ENCODE measurements around the gene LRCH4. TPM values are rescaled to one million over a fixed set of nuclear protein-coding genes. Genes with fewer than 3 reads are reported as not detected.
"Not testable (repeated sequence)": the region's sequence is repeated elsewhere in the genome, so short reads cannot be mapped to it uniquely, and the experiment has no call there.

The LRCH4 gene
- total RNA-seq, 3 donors from 2014 or later: 57.2 to 71.0 (median 63.9) TPM

DNA sequence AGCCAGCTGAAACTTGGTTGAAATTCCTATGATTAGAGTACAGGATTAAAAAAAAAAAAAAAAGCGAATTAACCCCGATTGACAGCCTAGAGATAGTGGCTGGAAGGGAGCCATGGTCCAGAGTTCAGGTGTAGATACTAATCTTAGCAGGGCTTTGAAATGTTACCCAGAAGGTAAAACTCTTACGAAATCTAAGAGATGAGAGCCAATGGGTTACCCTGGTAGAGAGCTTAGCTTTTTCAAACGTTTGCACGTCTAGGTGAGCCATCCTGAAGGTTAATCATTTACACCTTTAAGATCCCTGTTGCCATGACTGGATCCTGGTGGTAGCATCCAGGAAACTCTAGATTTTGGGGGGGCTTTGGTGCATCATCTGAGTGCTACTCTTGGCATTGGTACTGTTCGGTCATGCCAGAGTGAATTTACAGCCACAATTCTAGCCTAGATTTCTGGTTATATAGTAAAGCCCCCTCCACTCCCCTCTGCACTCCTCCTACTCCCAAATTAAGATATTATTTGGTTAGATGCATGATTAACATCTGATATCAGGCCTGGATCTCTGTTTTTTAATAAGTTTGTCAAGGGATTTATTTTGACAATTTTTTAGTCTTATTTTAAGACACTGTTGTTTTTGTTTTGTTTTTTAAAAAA, 45.7 kb downstream of the LRCH4 start:
- H3K4me1 ChIP-seq (ENCODE audit: low read depth): peaks cover 40% of the 10 kb centered on the region

DNA sequence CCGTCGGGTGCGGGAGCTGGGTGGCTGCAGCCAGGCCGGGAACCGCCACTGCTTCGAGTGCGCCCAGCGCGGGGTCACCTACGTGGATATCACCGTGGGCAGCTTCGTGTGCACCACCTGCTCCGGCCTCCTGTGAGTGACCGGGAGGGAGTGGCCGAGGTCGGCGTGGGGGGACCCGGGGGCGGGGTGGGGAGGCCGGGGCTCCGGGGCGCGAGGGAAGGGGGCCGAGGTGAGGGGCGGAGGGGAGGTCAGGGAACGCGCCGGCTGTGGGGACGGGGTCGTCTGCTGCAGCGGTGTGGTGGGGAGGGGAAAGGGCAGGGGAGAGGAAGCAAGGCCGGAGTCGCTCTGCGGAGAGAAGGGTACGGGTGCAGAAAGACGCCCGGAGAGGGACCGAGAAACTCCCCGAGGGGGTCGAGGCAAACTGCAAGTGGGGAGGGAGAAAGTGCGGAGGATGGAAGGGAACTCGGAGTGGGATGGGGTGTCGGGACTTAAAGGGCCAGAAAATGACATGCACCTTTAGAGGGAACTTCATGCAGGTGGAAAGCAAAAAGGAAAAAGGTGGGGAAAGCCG, 46.4 kb downstream of the LRCH4 start:
- TF ChIP-seq, protein P1, sequence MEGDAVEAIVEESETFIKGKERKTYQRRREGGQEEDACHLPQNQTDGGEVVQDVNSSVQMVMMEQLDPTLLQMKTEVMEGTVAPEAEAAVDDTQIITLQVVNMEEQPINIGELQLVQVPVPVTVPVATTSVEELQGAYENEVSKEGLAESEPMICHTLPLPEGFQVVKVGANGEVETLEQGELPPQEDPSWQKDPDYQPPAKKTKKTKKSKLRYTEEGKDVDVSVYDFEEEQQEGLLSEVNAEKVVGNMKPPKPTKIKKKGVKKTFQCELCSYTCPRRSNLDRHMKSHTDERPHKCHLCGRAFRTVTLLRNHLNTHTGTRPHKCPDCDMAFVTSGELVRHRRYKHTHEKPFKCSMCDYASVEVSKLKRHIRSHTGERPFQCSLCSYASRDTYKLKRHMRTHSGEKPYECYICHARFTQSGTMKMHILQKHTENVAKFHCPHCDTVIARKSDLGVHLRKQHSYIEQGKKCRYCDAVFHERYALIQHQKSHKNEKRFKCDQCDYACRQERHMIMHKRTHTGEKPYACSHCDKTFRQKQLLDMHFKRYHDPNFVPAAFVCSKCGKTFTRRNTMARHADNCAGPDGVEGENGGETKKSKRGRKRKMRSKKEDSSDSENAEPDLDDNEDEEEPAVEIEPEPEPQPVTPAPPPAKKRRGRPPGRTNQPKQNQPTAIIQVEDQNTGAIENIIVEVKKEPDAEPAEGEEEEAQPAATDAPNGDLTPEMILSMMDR (IDR thresholded peaks at IDR 0.05): no peak
- Histone ChIP-seq H3K4me1 (ENCODE audit: low read depth) (peaks cover 33% of the 10 kb centered on the region), H3K4me3 (peak overlapping the region; percentile 94), H3K9me3 (no peaks in the 10 kb centered on the region), H3K36me3 (ENCODE audit: low read depth) (no peaks in the 10 kb centered on the region)
- DNase-seq (no peak), ATAC-seq (peak; percentile 4)
- intact Hi-C loops (cut with DNase I, micrococcal nuclease): no loop called here

More for the DNA sequence above, 45.7 kb downstream of the LRCH4 start:
- intact Hi-C loops (cut with DNase I, micrococcal nuclease): no loop called here
- Histone ChIP-seq H3K4me3 (peak overlapping the region; percentile 94), H3K36me3 (ENCODE audit: low read depth) (no peaks in the 10 kb centered on the region), H3K9me3 (no peaks in the 10 kb centered on the region)
- DNase-seq: peak in 1 of 3 donors; percentile 89
- peak; percentile 52 for ATAC-seq
- TF ChIP-seq, protein P1 (IDR thresholded peaks at IDR 0.05): no peak

DNA sequence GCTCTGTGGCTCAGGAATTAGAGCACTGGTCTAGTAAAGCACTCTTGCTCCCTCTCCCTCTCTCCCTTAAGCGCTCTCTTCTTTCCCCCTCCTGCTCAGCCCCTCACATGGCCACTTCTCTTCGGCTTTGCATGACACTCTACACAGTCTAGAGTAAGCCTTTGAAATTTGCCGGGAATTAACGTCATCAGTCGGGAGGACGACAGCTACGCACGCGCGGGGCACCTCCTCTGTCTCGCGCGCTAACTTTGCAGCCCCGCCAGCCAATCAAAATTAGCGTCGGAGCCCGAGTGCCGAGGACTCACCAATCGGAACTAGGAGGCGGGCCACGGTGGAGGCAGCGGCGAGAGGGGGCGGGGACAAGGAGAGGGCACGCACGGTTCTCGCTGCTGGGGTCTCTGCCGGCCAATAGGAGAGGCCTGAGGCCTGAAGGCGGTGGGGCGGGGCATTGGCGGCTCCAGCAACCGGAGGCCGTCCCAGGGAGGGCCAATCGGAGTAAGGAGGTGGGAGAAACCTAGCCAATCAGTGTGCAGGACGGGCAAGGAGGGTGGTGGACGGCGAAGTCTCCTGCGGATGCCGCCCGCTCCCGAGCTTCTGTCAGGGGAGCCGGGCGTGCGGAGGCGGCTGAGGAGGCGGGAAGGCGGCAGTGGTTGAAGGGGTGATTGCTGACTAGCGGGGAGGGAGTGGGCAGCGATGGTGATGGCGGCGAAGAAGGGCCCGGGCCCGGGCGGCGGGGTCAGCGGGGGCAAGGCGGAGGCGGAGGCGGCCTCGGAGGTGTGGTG, 47.1 kb downstream of the LRCH4 start, which contains the start of gene AGFG2:
Gene AGFG2, plus strand, starts transcription at position 550 of the 782 bp plus-strand sequence. Its CDS starts 144 bp downstream, at position 694.
- intact Hi-C loops (cut with DNase I, micrococcal nuclease): no loop called here
- H3K4me3 ChIP-seq: peak within 1 kb of the TSS; percentile 94
- DNase-seq: peak; percentile 100
- no peaks in the 10 kb centered on the region for H3K9me3 ChIP-seq
- peak; percentile 97 for ATAC-seq
- TF ChIP-seq, protein P1 (IDR thresholded peaks at IDR 0.05): no peak
- peaks cover 27% of the 10 kb centered on the region for H3K4me1 ChIP-seq (ENCODE audit: low read depth)
- no peaks in the 10 kb centered on the region for H3K36me3 ChIP-seq (ENCODE audit: low read depth)

DNA sequence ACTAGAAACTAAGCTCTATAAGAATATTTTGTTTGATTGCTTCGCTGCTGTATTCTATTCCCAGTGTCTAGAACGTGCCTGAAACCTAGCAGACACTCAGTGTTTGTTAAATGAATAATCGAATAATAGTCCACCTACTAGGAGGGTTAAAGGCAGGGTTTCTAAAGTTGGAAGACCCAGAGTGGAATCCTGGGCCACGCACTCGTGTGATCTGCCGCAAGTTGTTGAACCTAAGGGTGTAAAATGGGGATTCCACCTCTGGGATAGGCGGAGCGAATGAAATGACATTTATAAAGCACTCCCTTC, 47.6 kb downstream of the LRCH4 start:
- intact Hi-C loops (cut with DNase I, micrococcal nuclease): no loop called here
- no peak for DNase-seq
- TF ChIP-seq, protein P1 (IDR thresholded peaks at IDR 0.05): no peak

DNA sequence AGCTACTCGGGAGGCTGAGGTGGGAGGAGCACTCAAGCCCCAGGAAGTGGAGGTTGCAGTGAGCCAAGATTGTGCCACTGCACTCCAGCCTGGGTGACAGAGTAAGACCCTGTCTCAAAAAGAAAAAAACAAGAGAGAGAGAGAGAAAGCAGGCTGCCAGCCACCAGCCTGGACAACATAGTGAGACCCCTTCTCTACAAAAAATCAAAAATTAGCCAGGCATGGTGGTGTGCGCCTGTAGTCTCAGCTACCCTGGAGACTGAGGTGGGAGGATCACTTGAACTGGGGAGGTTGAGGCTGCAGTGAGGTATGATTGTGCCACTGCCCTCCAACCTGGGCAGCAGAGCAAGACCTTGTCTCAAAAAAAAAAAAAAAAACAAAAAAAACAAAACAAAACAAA, 49.2 kb downstream of the LRCH4 start:
- ATAC-seq; H3K4me3 ChIP-seq; H3K9me3 ChIP-seq; DNase-seq; H3K36me3 ChIP-seq (ENCODE audit: low read depth); intact Hi-C loops (cut with DNase I, micrococcal nuclease): not testable (repeated sequence)
- peaks cover 24% of the 10 kb centered on the region for H3K4me1 ChIP-seq (ENCODE audit: low read depth)

More for the DNA sequence above, 47.6 kb downstream of the LRCH4 start:
- H3K9me3 ChIP-seq: no peaks in the 10 kb centered on the region
- peaks cover 25% of the 10 kb centered on the region for H3K4me1 ChIP-seq (ENCODE audit: low read depth)
- H3K4me3 ChIP-seq: no peak overlapping the region
- no peaks in the 10 kb centered on the region for H3K36me3 ChIP-seq (ENCODE audit: low read depth)
- ATAC-seq: no peak

DNA sequence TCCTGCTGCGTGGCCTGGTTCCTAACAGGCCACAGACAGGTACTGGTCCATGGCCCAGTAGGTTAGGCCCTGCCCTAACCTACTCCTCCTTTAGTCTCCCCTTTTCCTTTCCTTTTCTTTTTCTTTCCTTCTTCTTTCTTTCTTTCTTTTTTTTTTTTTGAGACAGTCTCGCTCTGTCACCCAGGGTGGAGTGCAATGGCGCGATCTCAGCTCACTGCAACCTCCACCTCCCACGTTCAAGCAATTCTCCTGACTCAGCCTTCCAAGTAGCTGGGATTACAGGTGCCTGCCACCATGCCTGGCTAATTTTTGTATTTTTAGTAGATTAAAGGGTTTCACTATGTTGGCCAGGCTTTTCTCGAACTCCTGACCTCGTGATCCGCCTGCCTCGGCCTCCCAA, 49.9 kb downstream of the LRCH4 start:
- intact Hi-C loops (cut with DNase I, micrococcal nuclease); ATAC-seq; DNase-seq; H3K9me3 ChIP-seq; H3K4me3 ChIP-seq; H3K36me3 ChIP-seq (ENCODE audit: low read depth): not testable (repeated sequence)
- peaks cover 19% of the 10 kb centered on the region for H3K4me1 ChIP-seq (ENCODE audit: low read depth)
